ENCODE results near the gene BIRC7. TPM values are rescaled to one million over a fixed set of nuclear protein-coding genes. Genes with fewer than 3 reads are reported as not detected.

BIRC7 gene
- total RNA-seq, 1 donor from 2014 or later = not detected

DNA sequence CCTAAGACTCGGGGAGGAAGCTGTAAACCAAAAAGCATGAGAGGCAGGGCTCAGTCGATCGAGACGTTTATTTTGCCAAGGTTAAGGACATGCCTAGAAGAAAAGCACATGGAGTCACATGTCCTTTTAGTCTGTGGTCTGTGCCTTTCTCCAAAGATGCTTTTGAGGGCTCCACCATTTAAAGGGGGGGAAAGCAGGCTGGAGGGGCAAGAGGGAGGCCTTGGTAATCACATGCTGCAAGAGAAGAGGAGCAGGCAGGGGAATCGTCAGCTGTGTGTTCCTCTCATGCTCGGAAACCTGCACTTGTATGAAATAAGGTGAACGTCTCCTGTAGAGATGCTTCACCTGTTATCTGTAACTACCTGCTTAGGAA is 10.6 kb upstream of the BIRC7 start:
- no peak for DNase-seq

DNA sequence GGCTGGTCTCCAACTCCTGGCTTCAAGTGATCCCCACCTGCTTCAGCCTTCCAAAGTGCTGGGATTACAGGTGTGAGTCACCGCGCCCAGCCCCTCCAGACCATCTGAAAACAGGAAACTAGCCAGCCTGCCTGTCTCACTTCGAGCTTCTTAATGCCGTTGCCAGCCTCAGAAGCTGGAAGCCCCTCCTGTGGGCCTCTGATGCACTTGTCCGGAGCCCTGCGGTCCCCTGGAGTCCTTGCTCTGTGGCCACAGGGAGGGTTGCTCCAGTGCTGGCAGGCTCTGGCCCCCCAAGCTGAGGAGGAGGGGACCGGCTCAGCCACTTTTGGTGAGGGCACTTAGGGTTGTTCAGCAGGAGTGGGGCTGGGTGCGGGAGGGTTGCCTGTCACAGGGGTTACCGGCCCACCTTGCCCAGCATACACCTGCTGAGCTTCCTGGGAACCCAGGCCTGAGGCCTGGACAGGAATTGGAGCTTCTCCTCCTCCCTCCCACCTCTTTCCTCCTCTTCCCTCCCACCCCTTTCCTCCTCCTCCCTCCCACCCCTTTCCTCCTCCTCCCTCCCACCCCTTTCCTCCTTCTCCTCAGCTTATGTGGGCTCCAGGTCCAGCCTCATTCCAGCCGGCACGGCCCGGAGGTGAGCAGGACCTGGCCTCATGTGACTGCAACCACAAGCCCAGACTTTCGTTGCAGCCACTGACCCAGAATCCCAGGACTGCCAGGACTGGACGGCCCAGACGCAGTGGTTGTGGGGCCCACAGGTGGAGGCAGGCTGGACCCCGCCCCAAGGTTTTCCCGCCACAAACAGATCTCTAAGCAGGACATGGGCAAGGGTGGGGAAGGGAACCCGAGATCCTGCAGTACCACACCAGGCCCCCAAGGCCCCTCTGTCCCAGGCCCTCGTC is 9.4 kb upstream of the BIRC7 start:
- DNase-seq = no peak

DNA sequence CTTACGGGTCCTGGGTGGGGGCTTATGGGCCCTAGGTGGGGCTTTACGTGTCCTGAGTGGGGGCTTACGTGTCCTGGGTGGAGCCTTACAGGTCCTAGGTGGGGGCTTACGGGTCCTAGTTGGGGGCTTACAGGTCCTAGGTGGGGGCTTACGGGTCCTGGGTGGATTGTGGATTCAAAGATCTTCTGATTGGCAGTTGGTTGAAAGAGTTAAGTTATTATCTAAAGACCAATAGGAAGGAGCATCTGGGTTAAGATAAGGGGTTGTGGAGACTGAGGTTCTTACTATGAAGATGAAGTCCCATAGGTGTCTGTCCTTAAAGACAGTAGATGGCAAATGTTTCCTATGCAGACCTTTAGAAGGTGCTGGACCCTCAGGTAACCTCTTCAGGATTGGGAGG is 8.4 kb upstream of the BIRC7 start:
- no peak for DNase-seq

DNA sequence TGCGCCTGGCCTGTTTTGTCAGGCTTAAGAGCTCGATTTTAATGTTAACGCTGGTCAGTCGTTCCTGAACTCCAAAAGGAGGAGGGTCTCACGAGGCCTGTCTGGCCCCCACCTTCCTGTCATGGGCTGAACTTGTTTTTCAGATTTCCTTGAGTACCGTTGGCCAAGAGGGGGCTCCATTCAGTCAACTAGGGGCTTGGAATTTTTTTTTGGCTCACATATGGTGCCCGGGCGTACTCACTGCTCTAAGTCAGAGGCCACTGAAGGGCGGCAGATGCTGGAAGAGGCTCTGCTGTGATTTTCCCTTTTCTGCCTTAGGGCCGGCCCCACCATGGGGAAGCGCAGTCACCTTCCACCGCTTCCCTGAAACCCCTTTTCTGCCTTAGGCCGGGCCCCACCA is 6.9 kb upstream of the BIRC7 start:
- DNase-seq = no peak

DNA sequence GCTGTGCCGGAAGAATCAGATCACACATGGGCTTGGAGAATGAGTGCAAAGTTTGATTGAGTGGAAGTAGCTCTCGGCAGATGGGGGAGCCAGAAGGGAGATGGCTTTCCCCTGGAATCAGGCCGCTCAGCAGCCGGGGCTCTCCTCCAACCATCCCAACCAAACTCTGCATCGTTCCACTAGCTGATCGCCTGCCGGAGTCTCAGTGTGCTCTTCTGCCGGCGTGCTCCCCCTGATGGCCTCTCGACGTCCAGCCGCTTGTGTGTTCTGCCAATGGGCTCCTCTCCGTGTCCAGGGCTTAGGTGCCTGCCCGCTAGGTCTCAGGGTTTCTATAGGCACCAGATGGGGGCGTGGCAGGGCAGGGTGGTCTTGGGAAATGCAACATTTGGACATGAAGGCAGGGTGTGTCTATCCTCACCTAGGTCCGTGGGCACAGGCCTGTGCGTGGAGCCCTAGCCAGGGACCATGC is 4.9 kb upstream of the BIRC7 start:
- DNase-seq = no peak

DNA sequence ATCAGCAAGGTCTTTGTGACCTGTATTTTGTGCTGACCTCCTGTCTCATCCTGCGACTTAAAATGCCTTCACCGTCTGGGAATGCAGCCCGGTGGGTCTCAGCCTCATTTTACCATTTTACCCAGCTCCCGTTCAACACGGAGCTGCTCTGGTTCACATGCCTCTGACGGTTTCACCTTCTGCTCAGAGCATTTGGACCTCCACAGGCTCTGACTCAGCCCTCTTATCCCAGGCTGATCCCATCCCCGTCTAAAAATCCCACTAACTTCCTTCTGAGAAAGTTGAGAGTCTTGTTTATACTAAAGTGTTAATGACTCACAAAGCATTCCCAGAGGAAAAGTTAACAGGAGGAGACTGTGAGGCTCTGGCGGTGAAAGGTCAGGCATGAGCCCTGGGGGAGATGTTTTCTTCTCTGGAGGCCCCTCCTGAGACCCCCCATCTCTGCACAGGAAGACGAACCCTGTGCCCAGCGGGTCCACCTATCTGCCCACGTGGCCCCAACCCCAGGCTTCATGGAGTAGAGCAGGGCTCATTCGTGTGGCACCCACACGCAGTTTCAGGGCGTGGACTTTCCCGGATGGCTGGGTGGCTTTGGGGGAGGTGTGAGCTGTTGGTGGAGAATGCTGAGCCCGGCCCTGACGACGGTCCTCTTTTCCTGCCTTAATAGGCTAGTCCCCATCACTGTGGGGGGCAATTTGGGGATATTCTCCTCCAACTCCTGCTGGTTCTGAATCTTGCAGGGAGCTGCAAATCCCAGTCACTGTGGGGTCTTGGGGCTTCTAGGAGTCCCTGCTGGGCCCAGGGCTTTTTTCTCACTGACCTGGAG is 3.3 kb upstream of the BIRC7 start:
- no peak for DNase-seq

DNA sequence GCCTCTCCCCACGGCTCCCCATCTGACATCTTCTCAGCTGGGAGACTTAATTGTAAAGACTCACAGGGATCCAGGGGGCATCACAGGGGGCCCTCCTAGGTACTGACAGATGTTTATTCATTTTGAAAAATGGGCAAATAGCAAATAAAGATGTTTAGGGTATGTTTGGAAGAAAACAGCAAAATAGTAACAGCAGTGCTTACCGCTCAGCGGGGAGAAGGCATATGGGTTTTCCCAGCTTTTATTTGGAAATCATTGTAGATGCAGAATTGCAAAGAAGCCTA is 2.7 kb upstream of the BIRC7 start:
- DNase-seq = no peak

DNA sequence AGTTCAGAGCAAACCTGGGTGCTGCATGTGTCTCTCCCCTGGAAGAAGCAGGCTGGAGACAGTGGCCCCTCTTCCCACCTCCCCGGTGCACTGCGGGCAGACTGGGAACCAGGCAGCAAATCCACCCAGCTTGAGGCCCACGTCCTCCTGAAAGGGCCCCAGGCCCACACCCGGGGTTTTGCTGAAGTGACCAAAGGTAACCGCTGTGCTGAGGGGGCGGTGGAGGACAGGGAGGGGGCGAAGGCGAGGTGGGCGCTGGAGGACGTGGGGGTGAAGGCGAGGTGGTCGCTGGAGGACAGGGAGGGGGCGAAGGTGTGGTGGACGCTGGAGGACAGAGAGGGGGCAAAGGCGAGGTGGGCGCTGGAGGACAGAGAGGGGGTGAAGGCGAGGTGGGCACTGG is 1.8 kb upstream of the BIRC7 start:
- no peak for DNase-seq

DNA sequence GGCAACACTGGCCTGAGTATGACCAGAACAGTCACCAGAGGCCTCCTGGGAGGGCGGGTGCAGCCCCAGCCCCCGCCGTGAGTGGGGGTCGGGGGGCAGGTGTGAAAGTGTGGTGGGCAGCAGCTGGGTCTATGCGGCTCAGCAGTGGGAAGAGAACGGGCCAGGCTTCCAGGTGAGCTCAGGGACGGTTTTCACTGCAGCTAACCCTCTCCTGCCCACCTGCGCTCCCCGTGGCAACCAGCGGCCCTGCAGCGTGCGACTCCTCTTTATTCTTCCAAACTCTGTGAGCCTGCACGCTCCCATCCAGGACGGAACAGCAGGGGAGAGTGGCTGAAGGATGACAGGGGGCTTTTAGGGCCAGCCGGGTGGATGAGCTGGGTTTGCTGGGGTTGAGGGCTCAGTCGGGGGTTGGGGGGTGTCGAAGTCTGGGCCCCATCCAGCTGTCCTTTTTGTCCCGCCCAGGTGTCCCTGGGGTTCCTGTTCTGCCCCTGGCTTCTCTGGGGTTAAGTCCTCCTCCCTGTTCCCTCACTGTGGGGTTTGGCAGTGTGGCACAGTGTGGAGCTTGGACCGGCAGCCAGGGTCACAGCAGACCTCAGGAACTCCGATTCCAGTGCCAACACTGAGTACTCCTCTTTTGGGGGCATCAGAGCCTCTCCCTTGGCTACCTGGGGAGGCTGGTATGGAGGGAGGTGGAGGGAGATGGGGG is 859 bp upstream of the BIRC7 start:
- DNase-seq = no peak

DNA sequence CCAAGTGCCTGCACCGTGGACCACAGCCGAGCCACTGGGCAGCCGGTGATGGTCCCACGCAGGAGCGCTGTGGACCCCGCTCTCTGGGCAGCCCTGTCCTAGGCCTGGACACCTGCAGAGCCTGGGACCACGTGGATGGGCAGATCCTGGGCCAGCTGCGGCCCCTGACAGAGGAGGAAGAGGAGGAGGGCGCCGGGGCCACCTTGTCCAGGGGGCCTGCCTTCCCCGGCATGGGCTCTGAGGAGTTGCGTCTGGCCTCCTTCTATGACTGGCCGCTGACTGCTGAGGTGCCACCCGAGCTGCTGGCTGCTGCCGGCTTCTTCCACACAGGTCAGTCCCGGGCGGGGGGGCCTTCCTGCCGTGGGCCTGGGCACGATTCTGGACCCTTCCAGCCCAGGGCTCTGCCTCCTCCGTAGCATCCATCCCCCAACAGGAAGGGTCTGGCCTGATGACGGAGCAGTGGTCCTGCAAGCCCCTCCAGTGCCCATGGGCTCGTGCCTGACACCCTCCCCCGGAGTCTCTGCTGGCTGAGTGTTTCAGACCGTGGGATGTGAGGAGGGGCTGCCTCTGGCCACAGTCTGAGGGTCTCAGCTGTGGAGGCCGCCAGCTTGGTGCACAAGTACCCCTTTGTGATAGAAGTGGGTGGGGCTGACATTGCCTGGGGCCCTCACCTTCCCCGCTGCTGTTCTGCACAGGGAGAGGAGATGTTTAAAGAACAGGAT is 572 bp downstream of the BIRC7 start:
- no peak for DNase-seq

DNA sequence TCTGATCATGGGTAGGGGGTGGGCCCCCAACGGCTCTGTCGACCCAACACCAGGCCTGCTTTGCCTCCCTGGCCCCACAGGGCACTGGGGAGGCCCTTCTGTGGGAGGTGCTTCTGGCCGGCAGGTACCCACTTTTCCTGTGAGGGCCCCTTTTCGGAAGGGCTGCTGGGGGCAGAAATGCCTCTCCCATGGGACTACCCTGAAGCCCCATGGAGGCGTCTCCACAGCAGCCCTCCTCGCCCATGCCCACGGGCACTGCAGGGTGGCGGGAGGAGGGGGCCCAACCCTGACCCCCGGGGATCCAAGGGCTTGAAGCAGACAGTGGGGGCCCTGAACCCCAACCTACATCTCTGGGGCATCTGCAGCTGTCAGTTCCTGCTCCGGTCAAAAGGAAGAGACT is 2.3 kb downstream of the BIRC7 start:
- no peak for DNase-seq

DNA sequence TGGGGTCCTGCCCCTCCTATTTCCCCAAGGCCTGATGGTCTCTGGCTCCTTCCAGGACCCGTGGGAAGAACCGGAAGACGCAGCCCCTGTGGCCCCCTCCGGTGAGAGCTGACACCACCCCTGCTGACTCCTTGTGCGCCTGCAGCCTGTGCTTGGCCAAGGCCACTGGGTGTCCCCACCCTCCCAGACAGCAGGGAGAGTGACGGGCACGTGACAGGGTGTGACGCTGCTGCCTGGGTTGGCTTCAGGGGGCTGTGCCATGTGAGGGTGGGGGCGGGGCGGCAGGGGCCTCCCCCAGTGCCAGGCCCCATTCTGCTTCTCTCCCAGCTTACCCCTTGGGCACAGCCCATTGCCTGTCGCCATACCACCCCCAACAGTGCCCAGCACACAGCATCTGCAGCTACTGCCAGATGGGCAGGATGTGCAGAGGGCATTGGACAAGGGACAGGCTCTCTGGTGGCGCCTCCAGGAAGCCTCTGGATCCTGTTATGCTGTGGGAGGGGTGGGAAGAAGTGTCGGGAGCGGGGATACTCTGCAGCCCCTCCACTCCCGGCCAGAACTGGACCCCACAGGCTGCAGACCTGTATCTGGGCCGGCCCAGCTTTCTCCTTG is 2.9 kb downstream of the BIRC7 start:
- no peak for DNase-seq

DNA sequence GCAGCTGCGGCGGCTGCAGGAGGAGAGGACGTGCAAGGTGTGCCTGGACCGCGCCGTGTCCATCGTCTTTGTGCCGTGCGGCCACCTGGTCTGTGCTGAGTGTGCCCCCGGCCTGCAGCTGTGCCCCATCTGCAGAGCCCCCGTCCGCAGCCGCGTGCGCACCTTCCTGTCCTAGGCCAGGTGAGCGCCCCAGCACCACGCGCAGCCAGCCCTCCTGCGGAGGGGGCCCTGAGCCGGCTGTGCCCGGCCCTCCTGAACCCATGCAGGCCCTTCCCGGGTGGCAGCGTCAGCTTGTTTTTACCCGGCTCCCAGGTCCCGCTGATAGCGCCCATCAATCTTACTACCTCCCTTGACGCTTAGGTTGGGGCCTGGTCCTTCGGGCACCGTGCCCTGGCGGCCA is 3.7 kb downstream of the BIRC7 start:
- no peak for DNase-seq

DNA sequence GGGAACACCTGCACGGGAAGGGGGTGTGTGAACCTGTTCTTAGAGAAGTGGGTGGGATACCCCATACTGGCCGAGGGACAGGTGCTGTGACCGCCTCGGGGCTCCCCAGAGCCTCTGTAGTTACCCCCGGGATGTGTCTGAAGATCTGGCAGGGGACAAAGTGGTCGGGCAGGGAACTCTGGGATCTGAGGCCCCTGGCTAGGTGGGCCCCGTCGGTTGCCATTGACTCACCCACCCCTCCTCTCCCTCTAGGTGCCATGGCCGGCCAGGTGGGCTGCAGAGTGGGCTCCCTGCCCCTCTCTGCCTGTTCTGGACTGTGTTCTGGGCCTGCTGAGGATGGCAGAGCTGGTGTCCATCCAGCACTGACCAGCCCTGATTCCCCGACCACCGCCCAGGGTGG is 4.3 kb downstream of the BIRC7 start:
- no peak for DNase-seq

DNA sequence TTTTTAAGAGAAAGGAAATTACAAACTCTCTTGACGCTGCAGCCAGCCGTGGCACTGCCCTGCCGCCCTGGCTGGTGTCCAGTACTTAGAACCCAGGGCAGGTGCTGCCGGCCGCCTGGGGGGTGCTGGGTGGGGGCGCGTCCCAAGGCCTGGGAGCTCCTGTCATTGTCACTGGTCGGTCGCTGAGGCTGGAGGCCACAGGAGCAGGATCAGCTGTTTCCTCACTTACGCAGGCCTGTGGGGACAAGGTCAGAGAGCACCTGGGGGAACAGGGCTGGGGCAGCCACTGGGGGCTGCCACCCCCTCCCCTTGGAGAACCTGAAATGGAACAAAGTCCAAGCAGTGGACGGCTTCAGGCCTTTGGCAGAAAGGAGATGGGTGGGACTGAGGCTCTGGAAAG is 5.6 kb downstream of the BIRC7 start:
- no peak for DNase-seq

DNA sequence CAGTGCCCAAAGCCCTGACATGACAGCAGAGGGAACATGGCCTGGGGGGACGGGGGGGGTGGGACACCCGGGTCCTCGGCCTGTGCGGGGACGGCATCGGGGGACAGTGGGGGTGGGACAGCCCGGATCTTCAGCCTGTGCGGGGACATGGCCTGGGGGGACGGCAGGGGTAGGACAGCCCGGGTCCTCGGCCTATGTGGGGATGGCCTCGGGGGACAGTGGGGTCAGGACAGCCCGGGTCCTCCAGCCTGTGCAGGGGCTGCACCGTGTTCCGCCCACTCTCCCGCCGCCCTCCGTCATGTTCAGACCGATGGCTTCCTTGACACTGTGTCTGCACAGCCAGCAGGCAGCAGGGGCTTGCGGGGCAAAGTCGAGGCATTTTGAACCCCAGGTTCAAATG is 7.0 kb downstream of the BIRC7 start:
- DNase-seq = no peak

DNA sequence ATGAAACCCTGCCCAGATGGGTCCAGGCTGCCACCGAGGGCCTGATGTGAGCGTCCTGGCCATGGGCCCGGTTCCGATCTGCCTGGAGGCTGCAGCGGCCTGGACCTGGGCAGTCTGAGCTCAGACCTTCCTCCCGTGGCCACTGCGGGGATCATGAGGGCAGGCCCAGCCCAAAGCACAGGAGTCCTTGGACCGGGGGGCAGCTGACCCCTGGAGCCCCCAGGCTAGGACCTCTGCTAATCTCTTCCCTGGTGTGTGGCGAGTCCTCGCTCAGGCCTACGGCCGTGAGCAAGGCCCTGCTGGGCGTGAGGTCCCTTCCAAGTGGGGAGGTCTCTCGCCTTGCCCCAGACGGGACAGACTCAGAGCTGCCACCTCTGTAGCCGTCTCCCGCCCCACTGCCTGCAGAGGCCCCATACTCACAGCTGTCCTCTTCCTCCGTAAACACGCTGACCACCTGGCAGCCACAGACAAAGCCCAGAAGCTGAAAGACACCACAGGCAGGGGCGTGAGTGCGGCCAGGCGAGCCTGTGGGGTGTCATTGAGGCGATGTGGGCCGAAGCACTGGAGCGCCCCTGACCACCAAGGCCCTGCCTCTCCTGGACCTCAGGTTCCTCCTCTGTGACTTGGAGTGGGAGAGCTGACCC is 8.0 kb downstream of the BIRC7 start:
- DNase-seq = no peak

DNA sequence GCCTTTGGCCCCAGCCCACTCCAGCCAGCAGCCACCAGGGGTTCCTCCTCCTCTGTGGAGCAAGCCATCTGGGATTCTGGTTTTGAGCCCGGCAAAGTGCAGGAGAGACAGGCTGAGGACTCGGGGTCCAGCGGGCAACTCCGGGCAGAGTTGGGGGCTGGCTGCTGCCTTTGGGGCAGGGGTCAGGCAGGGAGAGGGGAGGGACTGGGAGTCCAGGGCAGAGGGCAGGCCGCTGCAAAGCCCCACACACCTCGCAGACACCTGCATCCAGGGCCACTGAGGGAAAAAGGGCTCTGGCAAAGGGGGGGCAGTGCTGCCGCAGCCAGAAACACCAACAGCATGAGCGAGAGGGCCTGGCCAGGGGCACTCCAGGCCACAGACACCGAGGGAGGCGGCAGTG is 8.8 kb downstream of the BIRC7 start:
- DNase-seq = no peak

DNA sequence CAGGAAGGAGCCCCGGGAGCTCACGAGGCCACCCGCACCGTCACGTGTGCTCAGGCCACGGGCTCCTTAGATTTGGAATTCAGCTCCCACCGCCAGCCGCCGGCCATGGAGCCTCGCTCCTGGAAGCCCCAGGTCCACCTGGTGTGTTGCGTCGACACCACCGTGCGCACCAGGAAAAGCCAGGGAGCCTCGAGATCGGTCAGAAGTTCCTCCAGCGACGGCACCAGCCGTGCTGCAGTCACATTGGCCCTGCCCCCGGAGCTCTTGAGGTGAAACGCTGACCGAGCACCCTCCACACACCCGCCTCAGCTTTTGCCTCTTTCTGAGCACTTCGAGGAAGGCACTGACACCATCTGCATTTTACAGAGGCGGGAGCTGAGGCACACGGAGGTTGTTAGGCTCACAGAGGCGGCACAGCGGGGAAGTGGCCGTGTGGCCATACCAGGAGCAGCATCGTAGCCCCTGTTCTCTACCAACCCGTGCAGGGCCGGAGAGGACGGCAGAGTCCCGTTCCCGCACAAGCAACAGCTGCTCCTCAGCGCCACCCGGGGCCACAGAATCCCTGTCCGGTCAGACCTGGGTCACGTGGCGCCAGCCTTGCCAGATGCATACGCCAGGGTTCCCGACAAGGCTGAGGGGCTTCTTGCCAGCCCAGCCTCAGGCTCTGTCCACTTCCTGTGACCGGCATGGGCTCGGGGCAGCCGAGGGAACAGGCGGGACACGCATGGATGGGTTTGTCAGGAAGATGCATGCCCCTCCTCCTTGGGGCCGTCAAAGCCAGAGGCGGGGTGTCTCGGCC is 11.0 kb downstream of the BIRC7 start:
- DNase-seq = no peak

DNA sequence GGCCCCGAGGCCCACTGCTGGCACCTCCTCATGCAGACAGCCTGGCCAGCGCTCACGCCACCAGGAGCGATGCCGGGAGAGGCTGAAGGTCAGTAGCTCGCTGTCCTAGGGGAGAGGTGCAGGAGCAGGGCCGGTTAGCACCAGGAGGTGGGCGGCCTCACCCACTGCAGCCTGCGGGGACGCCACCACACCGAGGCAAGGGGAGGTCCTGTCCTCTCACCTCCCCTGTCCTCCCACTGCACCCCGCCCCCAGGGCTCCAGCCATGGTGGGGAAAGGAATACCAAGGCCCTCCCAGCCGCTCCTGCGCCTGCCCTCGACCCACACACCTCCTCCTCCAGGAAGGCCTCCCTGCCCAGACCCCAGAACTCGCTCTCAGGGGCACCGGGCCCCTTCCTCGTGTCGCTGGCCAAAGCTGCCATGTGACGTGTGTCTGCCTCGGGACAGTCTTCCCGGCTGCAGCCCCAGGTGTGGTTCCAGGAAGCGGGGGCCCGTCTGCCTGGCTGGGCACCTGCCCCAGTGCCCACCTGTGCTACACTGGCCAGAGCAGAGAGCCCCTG is 12.0 kb downstream of the BIRC7 start:
- DNase-seq = no peak

All from occipital lobe (tissue), 2 donors.